PC-3 (cell line): ENCODE results near the gene POU2F1.

Source experiments
- EZH2phosphoT487 ChIP-seq: fragments of 300-600 bp; sonication (generic); IDR thresholded peaks from 2 replicates; pipeline ENCODE4 v1.6.1; 2018; ENCODE audit warnings: mild to moderate bottlenecking, antibody characterized with exemption, low read length, borderline replicate concordance
- TF ChIP-seq, protein P1 (sequence below): fragments of 300-600 bp; sonication (generic); conservative IDR thresholded peaks from 2 replicates; pipeline ENCODE4 v1.5.1; 2017; ENCODE audit warnings: antibody characterized with exemption, low read depth, mild to moderate bottlenecking, low read length

DNA sequence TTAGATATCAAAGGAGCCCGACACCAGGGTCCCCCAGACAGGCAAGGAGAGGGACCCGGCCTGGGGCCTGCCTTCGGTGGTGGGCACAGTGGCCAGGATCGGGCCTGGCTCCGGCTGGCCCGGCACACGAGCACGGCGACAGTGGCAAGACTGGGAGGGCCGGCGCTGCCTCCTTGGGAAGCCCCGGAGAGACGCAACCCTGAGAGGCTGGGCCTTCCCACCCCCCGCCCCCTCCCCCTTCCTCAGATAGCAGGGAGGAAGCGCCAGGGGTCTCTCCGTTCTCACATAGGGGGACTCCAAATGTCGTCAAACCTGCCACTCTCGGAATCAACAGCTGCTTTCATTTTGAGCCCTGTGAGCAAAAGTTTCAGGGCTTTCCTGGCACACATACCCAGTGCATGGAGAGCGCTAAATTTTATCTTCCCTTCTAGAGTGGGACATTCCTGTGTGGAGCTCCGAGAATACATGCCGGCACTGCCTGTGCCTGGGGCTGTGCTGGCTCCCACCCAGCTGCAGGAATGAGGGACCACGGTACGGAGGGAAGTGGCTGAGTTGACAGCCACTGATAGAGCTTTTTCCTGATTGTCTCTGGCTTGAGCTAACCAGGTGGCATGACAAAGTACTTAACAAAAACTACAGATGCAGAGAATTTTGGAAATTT lies 235.2 kb downstream of the POU2F1 start:
- TF ChIP-seq, protein P1, sequence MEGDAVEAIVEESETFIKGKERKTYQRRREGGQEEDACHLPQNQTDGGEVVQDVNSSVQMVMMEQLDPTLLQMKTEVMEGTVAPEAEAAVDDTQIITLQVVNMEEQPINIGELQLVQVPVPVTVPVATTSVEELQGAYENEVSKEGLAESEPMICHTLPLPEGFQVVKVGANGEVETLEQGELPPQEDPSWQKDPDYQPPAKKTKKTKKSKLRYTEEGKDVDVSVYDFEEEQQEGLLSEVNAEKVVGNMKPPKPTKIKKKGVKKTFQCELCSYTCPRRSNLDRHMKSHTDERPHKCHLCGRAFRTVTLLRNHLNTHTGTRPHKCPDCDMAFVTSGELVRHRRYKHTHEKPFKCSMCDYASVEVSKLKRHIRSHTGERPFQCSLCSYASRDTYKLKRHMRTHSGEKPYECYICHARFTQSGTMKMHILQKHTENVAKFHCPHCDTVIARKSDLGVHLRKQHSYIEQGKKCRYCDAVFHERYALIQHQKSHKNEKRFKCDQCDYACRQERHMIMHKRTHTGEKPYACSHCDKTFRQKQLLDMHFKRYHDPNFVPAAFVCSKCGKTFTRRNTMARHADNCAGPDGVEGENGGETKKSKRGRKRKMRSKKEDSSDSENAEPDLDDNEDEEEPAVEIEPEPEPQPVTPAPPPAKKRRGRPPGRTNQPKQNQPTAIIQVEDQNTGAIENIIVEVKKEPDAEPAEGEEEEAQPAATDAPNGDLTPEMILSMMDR, result no peak
- TF ChIP-seq EZH2phosphoT487, result no peak
